GM23248 (cell line): ENCODE measurements around the gene MYO18B. TPM values are rescaled to one million over a fixed set of nuclear protein-coding genes. Genes with fewer than 3 reads are reported as not detected.
A peak's percentile ranks its signal among the peaks of the same experiment; 100 is the strongest.

Source experiments
- DNase-seq: peaks from one replicate; pipeline ENCODE4 v3.0.0-alpha.2; 2015
- H2AFZ ChIP-seq: fragments of 200-600 bp; sonication (generic); 2 replicates; pipeline ENCODE4 v1.6.1; 2016; ENCODE audit warnings: antibody characterized with exemption
- H3F3A ChIP-seq: fragments of 200-600 bp; sonication (generic); 2 replicates; pipeline ENCODE4 v1.6.1; 2016; ENCODE audit warnings: mild to moderate bottlenecking, antibody characterized with exemption, mixed run types; ENCODE audit not compliant: insufficient read depth
- H3K27ac ChIP-seq: fragments of 200-600 bp; sonication (generic); 2 replicates; pipeline ENCODE4 v1.5.1; 2016; ENCODE audit warnings: mild to moderate bottlenecking
- H3K27me3 ChIP-seq: fragments of 200-600 bp; sonication (generic); replicated peaks from 2 replicates; pipeline ENCODE4 v1.6.1; 2016; ENCODE audit warnings: mild to moderate bottlenecking; ENCODE audit not compliant: insufficient read depth
- H3K36me3 ChIP-seq: fragments of 200-600 bp; sonication (generic); 2 replicates; pipeline ENCODE4 v1.6.1; 2016; ENCODE audit warnings: low read depth, mild to moderate bottlenecking
- H3K4me1 ChIP-seq: fragments of 200-600 bp; sonication (generic); 2 replicates; pipeline ENCODE4 v1.6.1; 2016; ENCODE audit warnings: mild to moderate bottlenecking; ENCODE audit not compliant: insufficient read depth
- H3K4me2 ChIP-seq: fragments of 200-600 bp; sonication (generic); one replicate; pipeline ENCODE4 v1.6.1; 2016; ENCODE audit warnings: mild to moderate bottlenecking; ENCODE audit not compliant: unreplicated experiment
- H3K4me3 ChIP-seq: fragments of 200-600 bp; sonication (generic); 2 replicates; pipeline ENCODE4 v1.5.1; 2016; ENCODE audit warnings: mild to moderate bottlenecking
- H3K79me2 ChIP-seq: fragments of 200-600 bp; sonication (generic); 2 replicates; pipeline ENCODE4 v1.6.1; 2016; ENCODE audit warnings: mild to moderate bottlenecking; ENCODE audit not compliant: insufficient read depth
- H3K9ac ChIP-seq: fragments of 200-600 bp; sonication (generic); 2 replicates; pipeline ENCODE4 v1.6.1; 2016; ENCODE audit warnings: mild to moderate bottlenecking
- H3K9me2 ChIP-seq: fragments of 200-600 bp; sonication (generic); 2 replicates; pipeline ENCODE4 v1.6.1; 2016; ENCODE audit warnings: mixed run types, mild to moderate bottlenecking, moderate library complexity; ENCODE audit not compliant: insufficient read depth
- H3K9me3 ChIP-seq: fragments of 200-600 bp; sonication (generic); one replicate; pipeline ENCODE4 v1.6.1; 2017; ENCODE audit warnings: low read depth
- H4K20me1 ChIP-seq: fragments of 200-600 bp; sonication (generic); 2 replicates; pipeline ENCODE4 v1.6.0; 2016; ENCODE audit not compliant: insufficient read depth
- EZH2 ChIP-seq: fragments of 200-600 bp; sonication (generic); IDR thresholded peaks from 2 replicates; pipeline ENCODE4 v1.6.1; 2018; ENCODE audit warnings: antibody characterized with exemption, mild to moderate bottlenecking; ENCODE audit not compliant: insufficient read depth, poor library complexity, severe bottlenecking
- EZH2phosphoT487 ChIP-seq: fragments of 200-600 bp; sonication (generic); IDR thresholded peaks from 2 replicates; pipeline ENCODE4 v1.6.1; 2018; ENCODE audit warnings: antibody characterized with exemption, moderate library complexity, mild to moderate bottlenecking, low read depth; ENCODE audit not compliant: insufficient read depth
- WGBS, 2 experiments: methylation state at CpG; one replicate each; pipeline ENCODE4 v1.1.6; 2015 to 2017; ENCODE audit warnings: low lambda C conversion rate in 2 of 2, low coverage in 1 of 2; ENCODE audit errors: missing lambda C conversion rate in 2 of 2; 5-methylcytosine and 5-hydroxymethylcytosine counted together
- in situ Hi-C: fragments of 300-500 bp; cut with MboI; formaldehyde crosslinking; loops from 2 replicates; pipeline ENCODE4 v1.15.0; 2020
- polyA plus RNA-seq: library from polyadenylated mRNA; unstranded; fragments of >200 nt; fragmentation: Nextera tagmentation; extraction: Ambion mirVana; gene quantifications from 2 replicates; pipeline ENCODE4 v1.2.1, GENCODE V29; 2016
- total RNA-seq: library from RNA; depleted of rRNA; stranded (reverse); fragments of >200 nt; shearing (Covaris generic); gene quantifications from 2 replicates; pipeline ENCODE4 v1.2.3, GENCODE V29; 2014

The MYO18B gene
- total and polyA plus RNA-seq, 2 experiments from 2014 or later, result not detected

GRCh38 chr22:25749420-25750169, 7.6 kb downstream of the MYO18B start:
- TF ChIP-seq EZH2phosphoT487 (no peak), EZH2 (no peak)
- Histone ChIP-seq H2AFZ (no peak overlapping the region), H4K20me1 (no peaks in the 10 kb centered on the region), H3F3A (peaks cover 14% of the 10 kb centered on the region), H3K4me3 (no peak overlapping the region), H3K9me2 (no peaks in the 10 kb centered on the region), H3K27ac (no peak overlapping the region), H3K4me2 (no peak overlapping the region), H3K36me3 (no peaks in the 10 kb centered on the region), H3K4me1 (peaks cover 24% of the 10 kb centered on the region), H3K27me3 (no peaks in the 10 kb centered on the region), H3K9ac (no peak overlapping the region), H3K79me2 (no peaks in the 10 kb centered on the region), H3K9me3 (no peaks in the 10 kb centered on the region)
- 67 to 70% methylated on average over 10 of the region's 10 CpGs for WGBS, 2 experiments
- in situ Hi-C loops, result no loop called here
- no peak for DNase-seq

- Histone ChIP-seq H3F3A (peaks cover 11% of the 10 kb centered on the region), H3K9ac (no peak overlapping the region), H3K27me3 (no peaks in the 10 kb centered on the region), H3K27ac (no peak overlapping the region), H3K9me3 (no peaks in the 10 kb centered on the region), H3K4me1 (peaks cover 22% of the 10 kb centered on the region), H3K4me2 (no peak overlapping the region), H4K20me1 (no peaks in the 10 kb centered on the region), H3K4me3 (no peak overlapping the region), H2AFZ (no peak overlapping the region), H3K9me2 (no peaks in the 10 kb centered on the region), H3K36me3 (no peaks in the 10 kb centered on the region), H3K79me2 (no peaks in the 10 kb centered on the region)
- WGBS, 2 experiments, result 47 to 54% methylated on average over 6 of the region's 6 CpGs
- TF ChIP-seq EZH2phosphoT487 (no peak), EZH2 (no peak)
- in situ Hi-C loops, result no loop called here
- DNase-seq, result peak; percentile 6
These were observed 8.7 kb downstream of the MYO18B start for GRCh38 chr22:25750569-25751173.

GRCh38 chr22:25751174-25751581, 9.2 kb downstream of the MYO18B start:
- in situ Hi-C loops, result no loop called here
- Histone ChIP-seq H4K20me1 (no peaks in the 10 kb centered on the region), H3K4me3 (no peak overlapping the region), H3K79me2 (no peaks in the 10 kb centered on the region), H3K9me2 (no peaks in the 10 kb centered on the region), H2AFZ (no peak overlapping the region), H3K36me3 (no peaks in the 10 kb centered on the region), H3K27me3 (no peaks in the 10 kb centered on the region), H3F3A (peaks cover 6% of the 10 kb centered on the region), H3K9ac (no peak overlapping the region), H3K4me1 (peaks cover 17% of the 10 kb centered on the region), H3K27ac (no peak overlapping the region), H3K9me3 (no peaks in the 10 kb centered on the region), H3K4me2 (no peak overlapping the region)
- DNase-seq, result no peak
- TF ChIP-seq EZH2phosphoT487 (no peak), EZH2 (no peak)
- 48 to 57% methylated on average over 4 of the region's 4 CpGs for WGBS, 2 experiments

- TF ChIP-seq EZH2 (no peak), EZH2phosphoT487 (no peak)
- Histone ChIP-seq H3K9ac (no peak overlapping the region), H3K4me2 (no peak overlapping the region), H3K4me1 (peaks cover 5% of the 10 kb centered on the region; the same call in 1 of the 2 replicates), H4K20me1 (no peaks in the 10 kb centered on the region), H3K36me3 (no peaks in the 10 kb centered on the region), H3K27ac (no peak overlapping the region), H2AFZ (no peak overlapping the region), H3K4me3 (no peak overlapping the region), H3K9me2 (no peaks in the 10 kb centered on the region), H3K9me3 (no peaks in the 10 kb centered on the region), H3K27me3 (no peaks in the 10 kb centered on the region), H3F3A (no peaks in the 10 kb centered on the region), H3K79me2 (no peaks in the 10 kb centered on the region)
- no peak for DNase-seq
- WGBS, 2 experiments, result 89 to 93% methylated on average over 31 to 48 of the region's 48 CpGs
- in situ Hi-C loops, result no loop called here
These were observed 10.7 kb downstream of the MYO18B start for GRCh38 chr22:25752615-25753214.
